CD4-positive, CD25-positive, alpha-beta regulatory T cell (primary cell): ENCODE measurements around the gene AHCTF1. TPM values are rescaled to one million over a fixed set of nuclear protein-coding genes. Genes with fewer than 3 reads are reported as not detected.
A peak's percentile ranks its signal among the peaks of the same experiment; 100 is the strongest.
"Not testable (repeated sequence)": the region's sequence is repeated elsewhere in the genome, so short reads cannot be mapped to it uniquely, and the experiment has no call there.

Source experiments
- ATAC-seq, 2 donors: fragments of 150-1000 bp; cut with Tn5 transposase; one replicate each; pipeline ENCODE4 v1.10.0; 2021; ENCODE audit warnings: low read depth in 2 of 2, moderate number of reproducible peaks in 2 of 2, moderate library complexity in 1 of 2
- DNase-seq, 3 donors: peaks; one replicate each; pipeline versions ENCODE4 v3.0.0 to v3.0.0-alpha.2; 2012 to 2022; ENCODE audit warnings: mixed read lengths in 1 of 3
- H3K27ac ChIP-seq: one replicate; pipeline ENCODE4 v1.7.0; 2013; ENCODE audit warnings: mild to moderate bottlenecking, low read length; ENCODE audit not compliant: insufficient read depth, poor library complexity, severe bottlenecking
- H3K27me3 ChIP-seq: one replicate; pipeline ENCODE4 v1.7.0; 2013; ENCODE audit warnings: low read length; ENCODE audit not compliant: control insufficient read depth, insufficient read depth
- H3K36me3 ChIP-seq: one replicate; pipeline ENCODE4 v1.7.0; 2013; ENCODE audit warnings: mild to moderate bottlenecking, low read length, moderate library complexity; ENCODE audit not compliant: control insufficient read depth, insufficient read depth
- H3K4me1 ChIP-seq: 2 replicates; pipeline ENCODE4 v1.7.0; 2013; ENCODE audit warnings: mild to moderate bottlenecking, low read length; ENCODE audit not compliant: insufficient read depth, control insufficient read depth, poor library complexity, severe bottlenecking
- H3K4me3 ChIP-seq: one replicate; pipeline ENCODE4 v1.7.0; 2013; ENCODE audit warnings: low read depth, mild to moderate bottlenecking, low read length, moderate library complexity
- H3K9me3 ChIP-seq, 2 experiments: 1 replicate in 1 of 2; 2 replicates in 1 of 2; pipeline ENCODE4 v1.7.0; 2013; ENCODE audit warnings: low read length in 2 of 2, mild to moderate bottlenecking in 1 of 2, moderate library complexity in 1 of 2; ENCODE audit not compliant: control insufficient read depth in 2 of 2
- H3K27ac Mint-ChIP-seq, 3 donors: one replicate each; pipeline ENCODE4 v1.8.0; 2020 to 2022; ENCODE audit warnings: mild to moderate bottlenecking in 3 of 3, mixed read lengths in 3 of 3, moderate library complexity in 2 of 3
- H3K27me3 Mint-ChIP-seq: one replicate; pipeline ENCODE4 v1.8.0; 2022; ENCODE audit warnings: mild to moderate bottlenecking, mixed read lengths
- H3K36me3 Mint-ChIP-seq: one replicate; pipeline ENCODE4 v1.8.0; 2020; ENCODE audit warnings: mixed read lengths
- H3K4me1 Mint-ChIP-seq, 4 donors: one replicate each; pipeline ENCODE4 v1.8.0; 2020 to 2022; ENCODE audit warnings: mixed read lengths in 4 of 4, mild to moderate bottlenecking in 1 of 4
- H3K4me3 Mint-ChIP-seq, 4 donors: one replicate each; pipeline ENCODE4 v1.8.0; 2020 to 2022; ENCODE audit warnings: mild to moderate bottlenecking in 4 of 4, mixed read lengths in 4 of 4, moderate library complexity in 3 of 4
- H3K9me3 Mint-ChIP-seq, 7 donors: one replicate each; pipeline ENCODE4 v1.8.0; 2020 to 2022; ENCODE audit warnings: mixed read lengths in 7 of 7, mild to moderate bottlenecking in 3 of 7, moderate library complexity in 2 of 7
- polyA plus RNA-seq, 4 donors: library from polyadenylated mRNA; unstranded; fragments of 300-500 nt; fragmentation: Illumina TruSeq; gene quantifications; one replicate each; pipeline ENCODE4 v1.2.3, GENCODE V29; 2021
- total RNA-seq: library from RNA; stranded (reverse); gene quantifications from one replicate; pipeline ENCODE4 v1.2.3, GENCODE V29; 2022

The AHCTF1 gene
- total and polyA plus RNA-seq, 5 donors from 2014 or later, result 11.2 to 77.0 (median 14.4) TPM

DNA sequence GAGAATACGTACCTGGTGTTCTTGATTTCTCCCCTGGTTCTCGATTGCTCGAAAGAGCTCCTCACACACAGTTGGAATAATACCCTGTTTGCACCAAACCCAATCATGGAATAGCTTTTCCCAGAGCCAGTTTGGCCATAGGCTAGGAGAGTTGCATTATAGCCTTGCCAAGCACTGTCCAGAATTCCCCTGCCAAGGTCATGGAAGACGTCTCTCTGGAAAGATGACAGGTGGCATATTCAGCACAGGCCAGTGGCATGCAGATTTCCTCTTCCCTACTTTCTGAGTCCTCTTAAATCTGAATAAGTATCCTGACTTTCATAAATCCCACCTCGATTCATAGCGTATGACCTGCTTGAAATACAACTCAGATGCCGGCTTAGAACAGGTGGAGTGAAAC, 111.1 kb downstream of the AHCTF1 start:
- H3K27me3 Mint-ChIP-seq, result peaks cover 9% of the 10 kb centered on the region
- no peaks in the 10 kb centered on the region for H3K9me3 ChIP-seq
- H3K27me3 ChIP-seq, result no peaks in the 10 kb centered on the region
- ATAC-seq (no peak), DNase-seq (no peak)
- H3K27ac Mint-ChIP-seq, result no peak overlapping the region
- H3K27ac ChIP-seq, result no peak overlapping the region
- no peaks in the 10 kb centered on the region for H3K4me1 ChIP-seq
- H3K4me3 ChIP-seq, result no peak overlapping the region
- H3K9me3 Mint-ChIP-seq, result peaks cover 0 to 5% (median 0%) of the 10 kb centered on the region in 7 donors
- H3K36me3 ChIP-seq, result no peaks in the 10 kb centered on the region
- peaks cover 0 to 17% (median 9%) of the 10 kb centered on the region in 4 donors for H3K4me1 Mint-ChIP-seq
- no peak overlapping the region for H3K4me3 Mint-ChIP-seq
- no peaks in the 10 kb centered on the region for H3K36me3 Mint-ChIP-seq

DNA sequence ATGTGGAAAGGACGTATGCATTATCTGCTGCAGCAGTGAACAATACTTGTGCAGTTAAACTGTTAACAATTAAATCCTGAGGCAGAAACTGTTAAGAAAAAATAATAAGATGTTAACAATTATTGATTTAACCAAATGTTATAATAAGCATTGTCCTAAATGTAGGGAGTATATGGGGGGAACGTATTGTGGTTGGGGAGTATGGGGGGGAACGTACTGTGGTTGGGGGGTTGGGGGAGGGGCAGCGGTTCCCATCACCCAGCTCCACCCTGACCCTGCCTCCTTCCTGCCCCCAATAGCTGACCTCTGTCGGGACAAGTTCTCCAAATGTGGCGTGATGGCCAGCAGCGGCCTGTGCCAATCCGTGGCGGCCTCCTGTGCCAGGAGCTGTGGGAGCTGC, 114.0 kb downstream of the AHCTF1 start:
- not testable (repeated sequence) for H3K27ac ChIP-seq, H3K36me3 Mint-ChIP-seq, H3K4me1 ChIP-seq, H3K27me3 ChIP-seq, H3K27ac Mint-ChIP-seq, H3K4me3 Mint-ChIP-seq, H3K9me3 Mint-ChIP-seq, H3K9me3 ChIP-seq, H3K36me3 ChIP-seq, H3K4me3 ChIP-seq
- Mint-ChIP-seq H3K27me3 (peaks cover 12% of the 10 kb centered on the region), H3K4me1 (peaks cover 0 to 17% (median 9%) of the 10 kb centered on the region in 4 donors)
- DNase-seq, result peak in 1 of 3 donors; percentile 11
- ATAC-seq, result peak in 1 of 2 donors; percentile 52

DNA sequence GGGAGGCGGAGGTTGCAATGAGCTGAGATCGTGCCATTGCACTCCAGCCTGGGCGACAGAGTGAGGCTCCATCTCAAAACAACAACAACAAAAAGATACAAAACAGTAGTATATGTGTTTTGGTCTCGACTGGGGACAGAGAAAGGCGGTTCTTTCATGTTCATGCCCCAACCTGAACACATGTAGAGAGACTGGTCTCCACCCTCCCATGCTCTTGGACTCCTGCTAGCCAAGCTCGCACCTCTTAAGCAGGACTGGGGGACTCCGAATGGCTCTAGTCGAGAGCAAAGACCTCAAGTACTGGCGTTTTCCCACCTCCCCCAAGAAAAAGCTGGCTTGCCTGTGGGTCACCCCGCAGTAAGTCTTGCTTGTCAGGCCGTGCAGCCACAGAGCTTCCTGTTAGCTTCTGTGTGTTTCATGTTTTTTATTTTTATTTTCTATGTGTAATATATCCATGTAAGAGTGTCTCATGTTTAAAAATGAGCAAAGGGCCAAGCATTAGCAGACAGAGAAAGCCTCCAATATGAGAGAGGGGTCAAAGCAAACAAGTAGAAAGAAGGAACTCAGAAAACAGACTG, 116.0 kb downstream of the AHCTF1 start:
- Histone ChIP-seq H3K4me3 (no peak overlapping the region), H3K9me3 (no peaks in the 10 kb centered on the region), H3K36me3 (no peaks in the 10 kb centered on the region), H3K27me3 (no peaks in the 10 kb centered on the region), H3K27ac (no peak overlapping the region), H3K4me1 (no peaks in the 10 kb centered on the region)
- ATAC-seq (no peak), DNase-seq (no peak)
- H3K9me3 Mint-ChIP-seq, result peaks cover 0 to 2% (median 0%) of the 10 kb centered on the region in 7 donors
- no peaks in the 10 kb centered on the region for H3K36me3 Mint-ChIP-seq
- H3K4me3 Mint-ChIP-seq, result no peak overlapping the region
- H3K27me3 Mint-ChIP-seq, result peaks cover 8% of the 10 kb centered on the region
- peaks cover 0 to 11% (median 1%) of the 10 kb centered on the region in 4 donors for H3K4me1 Mint-ChIP-seq
- no peak overlapping the region for H3K27ac Mint-ChIP-seq

DNA sequence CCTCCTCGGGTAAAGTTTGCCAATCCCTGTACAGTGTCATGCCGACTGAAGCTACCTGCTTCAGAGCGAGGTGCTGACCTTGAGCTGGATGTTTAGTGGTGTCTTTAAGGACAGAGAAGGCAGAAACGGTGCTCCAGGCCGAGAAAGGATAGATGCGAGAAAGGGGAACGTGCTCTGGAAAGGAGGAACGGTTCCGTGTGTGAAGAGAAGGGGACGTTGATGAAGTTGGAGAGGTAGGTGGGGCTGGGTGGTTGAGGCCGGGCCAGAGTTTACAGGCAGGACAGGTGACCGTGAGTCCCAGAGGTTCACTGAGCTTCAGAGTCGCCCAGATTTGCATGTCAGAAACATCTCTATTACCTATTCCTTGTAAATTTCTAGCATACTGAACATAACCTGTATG, 116.9 kb downstream of the AHCTF1 start:
- no peaks in the 10 kb centered on the region for H3K9me3 ChIP-seq
- DNase-seq (no peak), ATAC-seq (no peak)
- no peaks in the 10 kb centered on the region for H3K4me1 ChIP-seq
- peaks cover 0 to 2% (median 0%) of the 10 kb centered on the region in 7 donors for H3K9me3 Mint-ChIP-seq
- H3K27me3 Mint-ChIP-seq, result peaks cover 8% of the 10 kb centered on the region
- no peaks in the 10 kb centered on the region for H3K36me3 ChIP-seq
- no peaks in the 10 kb centered on the region for H3K36me3 Mint-ChIP-seq
- H3K27ac Mint-ChIP-seq, result no peak overlapping the region
- H3K4me3 Mint-ChIP-seq, result no peak overlapping the region
- H3K4me3 ChIP-seq, result no peak overlapping the region
- no peaks in the 10 kb centered on the region for H3K27me3 ChIP-seq
- H3K4me1 Mint-ChIP-seq, result peaks cover 0 to 11% (median 0%) of the 10 kb centered on the region in 4 donors
- no peak overlapping the region for H3K27ac ChIP-seq

DNA sequence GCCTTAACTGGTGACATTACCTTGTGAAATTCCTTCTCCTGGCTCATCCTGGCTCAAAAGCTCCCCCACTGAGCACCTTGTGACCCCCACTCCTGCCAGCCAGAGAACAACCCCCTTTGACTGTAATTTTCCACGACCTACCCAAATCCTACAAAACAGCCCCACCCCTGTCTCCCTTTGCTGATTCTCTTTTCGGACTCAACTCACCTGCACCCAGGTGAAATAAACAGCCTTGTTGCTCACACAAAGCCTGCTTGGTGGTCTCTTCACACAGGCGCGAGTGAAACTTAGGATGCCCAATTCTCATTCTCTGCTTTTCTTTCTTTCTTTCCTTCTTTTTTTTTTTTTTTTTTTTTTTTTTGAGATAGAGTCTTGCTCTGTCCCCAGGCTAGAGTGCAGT, 118.4 kb downstream of the AHCTF1 start:
- H3K27me3 Mint-ChIP-seq, H3K27ac ChIP-seq, H3K4me3 Mint-ChIP-seq, H3K27ac Mint-ChIP-seq, H3K9me3 Mint-ChIP-seq, H3K4me3 ChIP-seq, H3K9me3 ChIP-seq, H3K4me1 ChIP-seq, H3K36me3 ChIP-seq, DNase-seq, H3K27me3 ChIP-seq, ATAC-seq, H3K36me3 Mint-ChIP-seq: not testable (repeated sequence)
- H3K4me1 Mint-ChIP-seq, result peaks cover 0 to 11% (median 0%) of the 10 kb centered on the region in 4 donors

DNA sequence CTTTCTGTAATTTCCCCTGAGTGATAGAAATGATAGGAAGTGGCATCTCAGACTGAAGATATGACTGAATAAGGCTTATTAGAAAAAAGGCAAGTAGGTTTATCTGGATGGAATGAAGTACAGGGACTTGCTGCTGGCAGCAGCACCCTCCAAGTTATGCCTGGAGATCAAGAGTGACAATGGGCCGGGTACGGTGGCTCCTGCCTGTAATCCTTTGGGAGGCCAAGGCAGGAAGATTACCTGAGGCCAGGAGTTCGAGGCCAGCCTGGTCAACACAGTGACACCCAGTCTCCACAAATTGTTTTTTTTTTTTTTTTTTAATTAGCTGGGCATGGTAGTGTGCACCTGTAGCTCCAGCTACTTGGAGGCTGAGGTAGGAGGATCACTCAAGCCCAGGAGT, 119.8 kb downstream of the AHCTF1 start:
- Histone ChIP-seq H3K4me3 (no peak overlapping the region), H3K4me1 (no peaks in the 10 kb centered on the region), H3K9me3 (no peaks in the 10 kb centered on the region), H3K27ac (no peak overlapping the region), H3K27me3 (peaks cover 3% of the 10 kb centered on the region), H3K36me3 (no peaks in the 10 kb centered on the region)
- peaks cover 0 to 5% (median 0%) of the 10 kb centered on the region in 4 donors for H3K4me1 Mint-ChIP-seq
- H3K27me3 Mint-ChIP-seq, result peaks cover 8% of the 10 kb centered on the region
- no peak for ATAC-seq
- H3K27ac Mint-ChIP-seq, result no peak overlapping the region
- peaks cover 0 to 2% (median 0%) of the 10 kb centered on the region in 7 donors for H3K9me3 Mint-ChIP-seq
- H3K36me3 Mint-ChIP-seq, result no peaks in the 10 kb centered on the region
- H3K4me3 Mint-ChIP-seq, result no peak overlapping the region
- DNase-seq, result no peak

DNA sequence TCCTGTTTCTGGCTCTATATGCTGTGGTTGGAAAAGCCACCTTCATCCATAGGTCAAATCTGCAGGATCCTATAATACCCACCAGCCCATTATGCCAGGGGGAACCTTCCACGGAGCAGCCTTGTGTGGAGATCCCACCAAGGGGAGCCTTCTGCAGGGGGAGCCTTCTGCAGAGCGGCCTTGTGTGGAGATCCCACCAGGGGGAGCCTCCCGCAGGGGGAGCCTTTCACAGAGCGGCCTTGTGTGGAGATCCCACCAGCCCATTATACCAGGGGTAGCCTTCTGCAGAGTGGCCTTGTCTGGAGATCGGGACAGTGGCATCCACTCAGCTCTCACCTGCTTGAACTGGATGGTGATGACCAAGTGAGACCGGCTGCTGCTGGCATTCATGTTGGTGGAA, 122.3 kb downstream of the AHCTF1 start:
- H3K27ac Mint-ChIP-seq, result no peak overlapping the region
- no peak for ATAC-seq

DNA sequence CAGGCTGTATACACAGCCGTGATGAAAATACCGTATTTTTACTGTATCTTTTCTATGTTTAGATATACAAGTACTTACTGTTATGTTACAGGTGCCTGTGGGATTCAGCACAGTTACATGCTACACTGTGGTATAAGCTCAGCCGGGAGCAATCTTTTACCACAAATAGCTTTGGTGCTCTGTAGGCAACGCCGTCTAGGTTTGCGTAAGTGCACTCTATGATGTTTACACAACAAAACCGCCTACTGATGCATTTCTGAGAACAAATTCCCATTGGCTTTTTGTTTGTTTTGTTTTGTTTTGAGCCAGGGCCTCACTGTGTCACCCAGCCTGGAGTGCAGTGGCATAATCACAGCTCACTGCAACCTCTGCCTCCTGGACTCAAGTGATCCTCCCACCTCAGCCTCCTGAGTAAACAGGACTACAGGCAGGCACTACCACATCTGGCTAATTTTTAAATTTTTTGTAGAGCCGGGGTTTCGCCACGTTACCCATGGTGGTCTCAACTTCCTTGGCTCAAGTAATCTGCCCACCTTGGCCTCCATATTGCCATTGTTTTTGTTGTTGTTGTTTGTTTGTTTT, 126.5 kb downstream of the AHCTF1 start:
- H3K36me3 ChIP-seq, result no peaks in the 10 kb centered on the region
- Mint-ChIP-seq H3K36me3 (no peaks in the 10 kb centered on the region), H3K27ac (no peak overlapping the region), H3K4me1 (peaks cover 0 to 4% (median 0%) of the 10 kb centered on the region in 4 donors), H3K4me3 (no peak overlapping the region), H3K9me3 (no peaks in the 10 kb centered on the region), H3K27me3 (peaks cover 5% of the 10 kb centered on the region)
- no peaks in the 10 kb centered on the region for H3K9me3 ChIP-seq
- ATAC-seq, result no peak
- no peak for DNase-seq
- H3K4me3 ChIP-seq, result no peak overlapping the region
- no peaks in the 10 kb centered on the region for H3K4me1 ChIP-seq
- H3K27ac ChIP-seq, result no peak overlapping the region
- H3K27me3 ChIP-seq, result peaks cover 3% of the 10 kb centered on the region

More for the DNA sequence above, 122.3 kb downstream of the AHCTF1 start:
- Histone ChIP-seq H3K4me1 (no peaks in the 10 kb centered on the region), H3K27ac (no peak overlapping the region), H3K4me3 (no peak overlapping the region), H3K36me3 (no peaks in the 10 kb centered on the region), H3K27me3 (peaks cover 3% of the 10 kb centered on the region), H3K9me3 (no peaks in the 10 kb centered on the region)
- Mint-ChIP-seq H3K27me3 (peaks cover 1% of the 10 kb centered on the region), H3K9me3 (no peaks in the 10 kb centered on the region), H3K4me1 (peaks cover 0 to 4% (median 0%) of the 10 kb centered on the region in 4 donors), H3K4me3 (no peak overlapping the region), H3K36me3 (no peaks in the 10 kb centered on the region)
- DNase-seq, result no peak
